NCI-H345 (cell line): ENCODE results near the gene TNIK.
A peak's percentile ranks its signal among the peaks of the same experiment; 100 is the strongest.

Experiments used
- DNase-seq: peaks from one replicate; lab custom pipeline; 2025; lab: John Stamatoyannopoulos, UW

The TNIK gene

GRCh38 chr3:171044384-171044783, 415.8 kb downstream of the TNIK start:
- DNase-seq = no peak

GRCh38 chr3:171039674-171040073, 420.5 kb downstream of the TNIK start:
- DNase-seq = no peak

GRCh38 chr3:171038342-171038741, 421.9 kb downstream of the TNIK start:
- no peak for DNase-seq

GRCh38 chr3:171028779-171029232, 431.4 kb downstream of the TNIK start:
- no peak for DNase-seq

GRCh38 chr3:171028025-171028778, 432.0 kb downstream of the TNIK start:
- DNase-seq = peak; percentile 1

- no peak for DNase-seq
These were observed 433.5 kb downstream of the TNIK start, which contains the start of gene SLC2A2 for GRCh38 chr3:171026597-171027293. SLC2A2 (minus strand) TSS chr3:171026720; CDS start chr3:171026670, 50 bp downstream.

GRCh38 chr3:171023566-171023965, 436.6 kb downstream of the TNIK start:
- no peak for DNase-seq

GRCh38 chr3:171021377-171021776, 438.8 kb downstream of the TNIK start:
- no peak for DNase-seq

- DNase-seq = no peak
These were observed 441.9 kb downstream of the TNIK start for GRCh38 chr3:171018156-171018935.

GRCh38 chr3:171013822-171014748, 446.1 kb downstream of the TNIK start:
- DNase-seq = no peak

- no peak for DNase-seq
These were observed 448.3 kb downstream of the TNIK start for GRCh38 chr3:171011873-171012336.
